Rectal smooth muscle tissue (tissue), 1 donor: ENCODE results near the gene AKNA.

ENCODE experiments used
- H3K27ac ChIP-seq: one replicate; pipeline ENCODE4 v1.7.0; 2013; ENCODE audit warnings: low read depth, low read length, inconsistent platforms
- H3K27me3 ChIP-seq: one replicate; pipeline ENCODE4 v1.7.0; 2013; ENCODE audit warnings: low read length; ENCODE audit not compliant: control insufficient read depth, insufficient read depth
- H3K36me3 ChIP-seq: one replicate; pipeline ENCODE4 v1.7.0; 2013; ENCODE audit warnings: low read length; ENCODE audit not compliant: control insufficient read depth, insufficient read depth
- H3K4me1 ChIP-seq: one replicate; pipeline ENCODE4 v1.7.0; 2013; ENCODE audit warnings: low read length; ENCODE audit not compliant: control insufficient read depth, insufficient read depth
- H3K4me3 ChIP-seq: one replicate; pipeline ENCODE4 v1.7.0; 2013; ENCODE audit warnings: low read length
- H3K9ac ChIP-seq: one replicate; pipeline ENCODE4 v1.7.0; 2013; ENCODE audit warnings: low read length

AKNA gene

GRCh38 chr9:114427644-114428043 is 39.9 kb upstream of the AKNA start:
- no peak overlapping the region for H3K27ac ChIP-seq
- H3K27me3 ChIP-seq: no peaks in the 10 kb centered on the region
- H3K4me1 ChIP-seq: no peaks in the 10 kb centered on the region
- no peak overlapping the region for H3K9ac ChIP-seq
- H3K36me3 ChIP-seq: peaks cover 4% of the 10 kb centered on the region
- no peak overlapping the region for H3K4me3 ChIP-seq

GRCh38 chr9:114426046-114426948 is 38.5 kb upstream of the AKNA start:
- Histone ChIP-seq H3K27me3 (no peaks in the 10 kb centered on the region), H3K4me1 (no peaks in the 10 kb centered on the region), H3K27ac (no peak overlapping the region), H3K36me3 (peaks cover 4% of the 10 kb centered on the region), H3K9ac (no peak overlapping the region), H3K4me3 (no peak overlapping the region)

GRCh38 chr9:114425126-114425525 is 37.3 kb upstream of the AKNA start:
- no peak overlapping the region for H3K4me3 ChIP-seq
- H3K4me1 ChIP-seq: no peaks in the 10 kb centered on the region
- no peaks in the 10 kb centered on the region for H3K27me3 ChIP-seq
- peaks cover 4% of the 10 kb centered on the region for H3K36me3 ChIP-seq
- H3K9ac ChIP-seq: no peak overlapping the region
- H3K27ac ChIP-seq: no peak overlapping the region

- H3K27ac ChIP-seq: no peak overlapping the region
- no peak overlapping the region for H3K9ac ChIP-seq
- H3K27me3 ChIP-seq: no peaks in the 10 kb centered on the region
- H3K4me1 ChIP-seq: no peaks in the 10 kb centered on the region
- H3K4me3 ChIP-seq: no peak overlapping the region
- H3K36me3 ChIP-seq: peaks cover 4% of the 10 kb centered on the region
These were observed 36.3 kb upstream of the AKNA start for GRCh38 chr9:114424126-114424525.

- H3K9ac ChIP-seq: no peak overlapping the region
- H3K4me1 ChIP-seq: no peaks in the 10 kb centered on the region
- no peaks in the 10 kb centered on the region for H3K27me3 ChIP-seq
- H3K4me3 ChIP-seq: no peak overlapping the region
- peaks cover 4% of the 10 kb centered on the region for H3K36me3 ChIP-seq
- H3K27ac ChIP-seq: no peak overlapping the region
These were observed 35.4 kb upstream of the AKNA start for GRCh38 chr9:114423181-114423580.

GRCh38 chr9:114421147-114421546 is 33.4 kb upstream of the AKNA start:
- Histone ChIP-seq H3K27me3 (no peaks in the 10 kb centered on the region), H3K9ac (no peak overlapping the region), H3K4me3 (no peak overlapping the region), H3K27ac (no peak overlapping the region), H3K4me1 (no peaks in the 10 kb centered on the region), H3K36me3 (peaks cover 4% of the 10 kb centered on the region)

GRCh38 chr9:114419796-114420195 is 32.0 kb upstream of the AKNA start:
- H3K4me3 ChIP-seq: no peak overlapping the region
- H3K27ac ChIP-seq: no peak overlapping the region
- H3K9ac ChIP-seq: no peak overlapping the region
- H3K36me3 ChIP-seq: peaks cover 4% of the 10 kb centered on the region
- no peaks in the 10 kb centered on the region for H3K27me3 ChIP-seq
- no peaks in the 10 kb centered on the region for H3K4me1 ChIP-seq

- H3K36me3 ChIP-seq: no peaks in the 10 kb centered on the region
- no peak overlapping the region for H3K9ac ChIP-seq
- peaks cover 10% of the 10 kb centered on the region for H3K4me1 ChIP-seq
- no peak overlapping the region for H3K27ac ChIP-seq
- H3K27me3 ChIP-seq: no peaks in the 10 kb centered on the region
- no peak overlapping the region for H3K4me3 ChIP-seq
These were observed 30.3 kb upstream of the AKNA start for GRCh38 chr9:114418053-114418452.

GRCh38 chr9:114417511-114417910 is 29.7 kb upstream of the AKNA start:
- Histone ChIP-seq H3K27me3 (no peaks in the 10 kb centered on the region), H3K9ac (no peak overlapping the region), H3K4me3 (no peak overlapping the region), H3K36me3 (no peaks in the 10 kb centered on the region), H3K4me1 (peaks cover 10% of the 10 kb centered on the region), H3K27ac (no peak overlapping the region)

GRCh38 chr9:114416906-114417305 is 29.1 kb upstream of the AKNA start:
- Histone ChIP-seq H3K27me3 (no peaks in the 10 kb centered on the region), H3K9ac (no peak overlapping the region), H3K36me3 (no peaks in the 10 kb centered on the region), H3K4me3 (no peak overlapping the region), H3K4me1 (peaks cover 10% of the 10 kb centered on the region), H3K27ac (no peak overlapping the region)

GRCh38 chr9:114416290-114416689 is 28.5 kb upstream of the AKNA start:
- peaks cover 10% of the 10 kb centered on the region for H3K4me1 ChIP-seq
- H3K27ac ChIP-seq: no peak overlapping the region
- H3K36me3 ChIP-seq: no peaks in the 10 kb centered on the region
- H3K27me3 ChIP-seq: no peaks in the 10 kb centered on the region
- H3K9ac ChIP-seq: no peak overlapping the region
- no peak overlapping the region for H3K4me3 ChIP-seq

- H3K9ac ChIP-seq: no peak overlapping the region
- no peaks in the 10 kb centered on the region for H3K36me3 ChIP-seq
- H3K4me3 ChIP-seq: no peak overlapping the region
- peak overlapping the region; percentile 24 for H3K27ac ChIP-seq
- peaks cover 10% of the 10 kb centered on the region for H3K4me1 ChIP-seq
- H3K27me3 ChIP-seq: no peaks in the 10 kb centered on the region
These were observed 26.6 kb upstream of the AKNA start for GRCh38 chr9:114414346-114414745.

- Histone ChIP-seq H3K9ac (no peak overlapping the region), H3K27me3 (no peaks in the 10 kb centered on the region), H3K4me3 (no peak overlapping the region), H3K4me1 (peaks cover 10% of the 10 kb centered on the region), H3K27ac (peak overlapping the region; percentile 24), H3K36me3 (no peaks in the 10 kb centered on the region)
These were observed 26.1 kb upstream of the AKNA start for GRCh38 chr9:114413861-114414301.
